ENCODE results near the gene MOB3A. TPM values are rescaled to one million over a fixed set of nuclear protein-coding genes. Genes with fewer than 3 reads are reported as not detected.

MOB3A gene
- total and polyA plus RNA-seq, 2 experiments from 2014 or later = 2.9 to 5.9 TPM

GRCh38 chr19:2136796-2137195 is 40.7 kb upstream of the MOB3A start (continued):
- TF ChIP-seq ETS1 (IDR thresholded peaks at IDR 0.05) (no peak), EZH2 (IDR thresholded peaks at IDR 0.05; ENCODE audit: low read depth, unreplicated experiment) (no peak), POLR2AphosphoS5 (IDR thresholded peaks at IDR 0.05; ENCODE audit: low read depth) (no peak), ZNF331 (CRISPR knock-in tag; IDR thresholded peaks at IDR 0.05; ENCODE audit: low read depth) (no peak), JUNB (IDR thresholded peaks at IDR 0.05; ENCODE audit: unreplicated experiment) (no peak), REST (IDR thresholded peaks at IDR 0.05; ENCODE audit: unreplicated experiment) (no peak), CTCF (conservative IDR thresholded peaks at IDR 0.05; ENCODE audit: low read depth in 2 of 2) (no peak), EZH2phosphoT487 (IDR thresholded peaks at IDR 0.05; ENCODE audit: unreplicated experiment) (no peak), NANOG (IDR thresholded peaks at IDR 0.05; ENCODE audit: borderline replicate concordance) (no peak), ZNF114 (CRISPR knock-in tag; IDR thresholded peaks at IDR 0.05) (no peak)

GRCh38 chr19:2135474-2136402 is 39.6 kb upstream of the MOB3A start:
- no peak overlapping the region for H3K27ac Mint-ChIP-seq
- peaks cover 57% of the 10 kb centered on the region for H3K36me3 Mint-ChIP-seq (ENCODE audit: low read depth)
- Histone ChIP-seq H3K27ac (ENCODE audit: low read depth) (no peak overlapping the region), H3K36me3 (ENCODE audit: insufficient read depth) (peaks cover 17% of the 10 kb centered on the region; the same call in 1 of the 2 replicates), H3K4me1 (ENCODE audit: insufficient read depth) (no peaks in the 10 kb centered on the region), H3K4me2 (no peak overlapping the region), H3K27me3 (ENCODE audit: insufficient read depth) (no peaks in the 10 kb centered on the region), H4K20me1 (replicated peaks; ENCODE audit: insufficient read depth) (peaks cover 29% of the 10 kb centered on the region), H3K4me3 (no peak overlapping the region), H3K79me2 (replicated peaks; ENCODE audit: insufficient read depth) (peaks cover 56% of the 10 kb centered on the region), H2AFZ (no peak overlapping the region), H3F3A (replicated peaks; ENCODE audit: low read depth) (peaks cover 8% of the 10 kb centered on the region; the same call in 1 of the 2 replicates), H3K9me2 (ENCODE audit: insufficient read depth) (no peaks in the 10 kb centered on the region)
- H3K4me3 Mint-ChIP-seq = no peak overlapping the region
- DNase-seq (ENCODE audit: low spot score) (no peak), ATAC-seq (no peak)
- no peaks in the 10 kb centered on the region for H3K9me3 Mint-ChIP-seq
- H3K27me3 Mint-ChIP-seq (ENCODE audit: insufficient read depth, low read depth, poor library complexity) = peaks cover 12% of the 10 kb centered on the region
- no peaks in the 10 kb centered on the region; the same call in 2 of the 3 replicates for H3K4me1 Mint-ChIP-seq
- no peak for TF ChIP-seq CREB1 (CRISPR knock-in tag; IDR thresholded peaks at IDR 0.05; ENCODE audit: low read depth)
- no peak for TF ChIP-seq STAT1 (IDR thresholded peaks at IDR 0.05; ENCODE audit: unreplicated experiment)
- TF ChIP-seq ZNF114 (CRISPR knock-in tag; IDR thresholded peaks at IDR 0.05) = no peak
- TF ChIP-seq REST (IDR thresholded peaks at IDR 0.05; ENCODE audit: unreplicated experiment) = no peak
- TF ChIP-seq EZH2phosphoT487 (IDR thresholded peaks at IDR 0.05; ENCODE audit: unreplicated experiment) = no peak
- TF ChIP-seq ZNF331 (CRISPR knock-in tag; IDR thresholded peaks at IDR 0.05; ENCODE audit: low read depth) = no peak
- TF ChIP-seq NANOG (IDR thresholded peaks at IDR 0.05; ENCODE audit: borderline replicate concordance) = no peak
